Subcutaneous adipose tissue (tissue), 4 donors: ENCODE measurements around the gene ALPL. TPM values are rescaled to one million over a fixed set of nuclear protein-coding genes. Genes with fewer than 3 reads are reported as not detected.

ENCODE experiments used
- total RNA-seq, 4 donors: library from RNA; depleted of rRNA; stranded (reverse); fragments of >200 nt; gene quantifications; one replicate each; pipeline ENCODE4 v1.1.0, GENCODE V29; 2016
- TF ChIP-seq, protein P1 (sequence below): fragments of 450-650 bp; IDR thresholded peaks from one replicate; pipeline ENCODE4 v1.5.1; 2016; ENCODE audit warnings: low read depth, mild to moderate bottlenecking, control low read depth, antibody characterized with exemption, moderate library complexity

The ALPL gene
- total RNA-seq, 4 donors from 2014 or later: 2.6 to 17.7 (median 9.5) TPM

DNA sequence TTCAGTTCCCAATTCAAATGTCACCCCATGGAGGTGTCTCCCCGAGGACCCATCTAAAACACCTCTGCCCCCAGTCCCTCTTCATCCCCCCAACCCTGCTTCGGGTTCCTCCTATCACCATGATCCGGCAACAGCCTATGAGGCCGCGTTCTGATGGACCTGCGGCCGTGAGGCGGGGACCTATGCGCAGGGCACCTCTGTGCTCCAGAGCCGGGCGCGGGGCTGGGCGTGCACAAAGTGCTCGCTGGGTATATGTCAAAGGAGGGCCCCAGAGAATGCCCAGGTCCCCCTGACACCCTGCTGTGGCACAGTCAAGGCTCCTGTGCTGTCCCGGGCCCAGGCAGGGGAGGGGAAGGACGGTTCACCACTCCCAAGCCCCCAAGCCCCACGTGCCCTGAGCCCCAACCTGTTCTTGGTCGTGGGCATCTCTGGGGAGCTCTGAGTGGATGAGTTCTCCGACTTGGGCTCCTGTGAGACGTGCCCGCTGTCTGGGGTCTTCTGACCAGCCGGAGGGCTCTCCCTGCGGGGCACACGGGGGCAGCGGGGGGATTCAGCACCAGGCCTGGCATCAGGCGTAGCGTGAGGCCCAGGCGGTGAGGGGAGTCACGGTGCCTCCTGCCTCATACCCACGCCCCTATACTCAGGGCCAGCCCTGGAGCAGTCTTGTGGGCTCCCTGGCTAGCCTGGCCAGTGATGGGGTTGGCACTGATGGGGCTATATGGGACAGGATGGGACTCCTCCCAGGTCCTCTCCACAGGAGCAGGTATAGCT is 92.2 kb downstream of the ALPL start:
- TF ChIP-seq, protein P1, sequence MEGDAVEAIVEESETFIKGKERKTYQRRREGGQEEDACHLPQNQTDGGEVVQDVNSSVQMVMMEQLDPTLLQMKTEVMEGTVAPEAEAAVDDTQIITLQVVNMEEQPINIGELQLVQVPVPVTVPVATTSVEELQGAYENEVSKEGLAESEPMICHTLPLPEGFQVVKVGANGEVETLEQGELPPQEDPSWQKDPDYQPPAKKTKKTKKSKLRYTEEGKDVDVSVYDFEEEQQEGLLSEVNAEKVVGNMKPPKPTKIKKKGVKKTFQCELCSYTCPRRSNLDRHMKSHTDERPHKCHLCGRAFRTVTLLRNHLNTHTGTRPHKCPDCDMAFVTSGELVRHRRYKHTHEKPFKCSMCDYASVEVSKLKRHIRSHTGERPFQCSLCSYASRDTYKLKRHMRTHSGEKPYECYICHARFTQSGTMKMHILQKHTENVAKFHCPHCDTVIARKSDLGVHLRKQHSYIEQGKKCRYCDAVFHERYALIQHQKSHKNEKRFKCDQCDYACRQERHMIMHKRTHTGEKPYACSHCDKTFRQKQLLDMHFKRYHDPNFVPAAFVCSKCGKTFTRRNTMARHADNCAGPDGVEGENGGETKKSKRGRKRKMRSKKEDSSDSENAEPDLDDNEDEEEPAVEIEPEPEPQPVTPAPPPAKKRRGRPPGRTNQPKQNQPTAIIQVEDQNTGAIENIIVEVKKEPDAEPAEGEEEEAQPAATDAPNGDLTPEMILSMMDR: no peak

DNA sequence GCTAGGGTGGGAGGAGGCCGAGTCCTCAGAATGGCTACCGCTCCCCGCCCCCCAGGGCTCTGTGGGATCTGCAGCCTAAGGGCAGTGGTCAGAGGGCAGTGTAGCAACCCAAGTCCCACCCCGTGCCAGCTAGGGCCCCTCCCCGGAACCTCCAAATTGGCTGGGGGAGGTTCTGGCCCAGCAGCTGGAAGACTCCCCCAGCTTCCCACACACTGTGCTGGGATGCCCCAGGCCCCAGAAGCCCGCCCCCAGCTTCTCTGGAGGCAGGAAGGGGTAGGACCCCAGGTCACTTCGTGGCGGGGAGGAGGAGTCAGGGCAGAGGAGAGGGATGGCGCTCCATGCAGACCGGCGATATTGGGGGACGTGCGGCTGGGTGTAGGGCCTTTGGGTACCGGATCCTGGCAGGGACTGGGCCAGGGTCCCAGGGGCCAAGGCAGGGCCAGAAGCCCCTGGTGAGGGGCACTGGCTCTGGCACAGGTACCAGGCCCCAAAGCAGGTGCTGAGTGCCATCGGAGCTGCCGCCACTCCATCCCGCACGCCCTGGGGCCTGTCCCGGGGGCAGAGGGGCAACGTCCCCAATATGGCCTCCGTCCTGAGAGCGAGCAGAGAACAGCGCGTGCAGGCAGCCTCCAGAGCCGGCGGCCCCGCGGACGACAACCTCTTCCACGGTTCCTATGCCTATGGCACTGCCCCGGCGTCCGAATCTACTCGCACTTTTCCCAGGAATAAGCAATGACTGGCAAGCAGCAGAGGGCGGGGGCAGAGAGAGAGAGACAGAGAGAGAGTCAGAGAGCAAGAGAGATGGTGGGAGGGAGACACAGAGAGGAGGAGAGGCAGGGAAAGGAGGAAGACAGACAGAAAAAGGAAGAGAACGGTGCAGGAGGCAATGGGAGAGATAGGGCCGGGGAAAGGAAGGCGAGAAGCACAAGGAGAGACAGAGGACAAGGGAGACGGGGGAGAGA is 94.2 kb downstream of the ALPL start:
- TF ChIP-seq, protein P1: no peak

DNA sequence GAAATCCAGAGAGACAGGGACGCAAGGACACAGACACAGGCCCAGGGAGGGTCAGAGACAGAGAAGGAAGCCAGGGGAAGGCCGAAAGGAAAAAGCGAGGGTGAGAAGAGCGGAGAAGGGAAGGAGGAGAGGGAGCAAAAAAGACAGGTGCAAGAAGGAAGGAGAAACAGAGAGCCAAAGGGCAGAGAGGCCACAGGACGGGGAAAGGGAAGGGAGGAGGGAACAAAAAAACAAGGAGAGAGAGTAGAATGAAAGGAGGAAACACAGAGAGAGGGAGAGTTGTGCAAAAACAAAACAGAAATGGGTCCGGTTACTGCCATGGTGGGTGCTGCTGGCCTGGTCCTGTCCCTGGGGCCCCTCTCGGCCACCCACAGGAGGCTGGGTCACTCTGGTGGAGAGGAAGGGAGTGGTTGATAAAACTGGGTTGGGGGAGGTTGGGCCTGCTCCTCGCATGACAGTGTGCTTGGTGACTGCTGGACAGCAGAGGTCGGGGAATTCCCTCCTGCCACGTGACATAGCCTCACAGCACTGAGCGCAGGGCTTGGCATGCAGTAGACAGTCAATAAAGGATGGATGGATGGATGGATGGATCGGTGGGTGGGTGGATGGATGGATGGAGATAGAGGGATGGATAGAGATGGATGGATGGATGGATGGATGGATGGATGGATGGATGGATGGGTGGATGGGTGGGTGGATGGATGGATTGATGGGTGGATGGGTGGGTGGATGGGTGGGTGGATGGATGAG is 95.2 kb downstream of the ALPL start:
- TF ChIP-seq, protein P1: no peak

DNA sequence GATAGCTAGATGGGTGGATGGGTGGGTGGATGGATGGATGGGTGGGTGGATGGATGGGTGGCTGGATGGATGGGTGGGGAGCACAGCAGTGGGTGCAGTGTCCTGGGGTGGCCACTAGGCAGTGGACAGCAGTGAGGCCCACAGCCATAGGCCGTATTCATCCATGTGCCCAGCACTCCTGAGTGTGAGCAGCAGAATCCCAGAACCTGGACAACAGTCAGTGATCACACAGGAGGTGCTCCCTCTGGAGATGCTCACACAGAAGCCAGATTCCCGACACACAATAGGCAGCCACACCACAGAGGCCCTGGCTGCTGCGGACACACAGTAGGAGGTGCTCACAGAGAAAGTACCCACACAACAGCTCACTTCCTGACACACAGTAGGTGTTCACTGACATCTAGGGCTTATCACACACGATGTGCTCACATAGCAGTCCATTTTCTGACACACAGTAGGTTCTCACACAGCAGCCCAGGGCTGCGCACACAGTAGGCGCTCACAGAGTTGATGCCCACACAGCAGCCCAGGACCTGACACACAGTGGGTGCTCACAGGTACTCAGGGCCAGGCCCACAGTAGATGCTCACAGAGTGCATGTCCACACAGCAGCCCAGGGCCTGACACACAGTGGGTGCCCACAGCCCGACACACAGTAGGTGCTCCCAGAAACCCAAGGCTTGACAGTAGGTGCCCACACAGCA is 95.9 kb downstream of the ALPL start:
- TF ChIP-seq, protein P1: no peak

DNA sequence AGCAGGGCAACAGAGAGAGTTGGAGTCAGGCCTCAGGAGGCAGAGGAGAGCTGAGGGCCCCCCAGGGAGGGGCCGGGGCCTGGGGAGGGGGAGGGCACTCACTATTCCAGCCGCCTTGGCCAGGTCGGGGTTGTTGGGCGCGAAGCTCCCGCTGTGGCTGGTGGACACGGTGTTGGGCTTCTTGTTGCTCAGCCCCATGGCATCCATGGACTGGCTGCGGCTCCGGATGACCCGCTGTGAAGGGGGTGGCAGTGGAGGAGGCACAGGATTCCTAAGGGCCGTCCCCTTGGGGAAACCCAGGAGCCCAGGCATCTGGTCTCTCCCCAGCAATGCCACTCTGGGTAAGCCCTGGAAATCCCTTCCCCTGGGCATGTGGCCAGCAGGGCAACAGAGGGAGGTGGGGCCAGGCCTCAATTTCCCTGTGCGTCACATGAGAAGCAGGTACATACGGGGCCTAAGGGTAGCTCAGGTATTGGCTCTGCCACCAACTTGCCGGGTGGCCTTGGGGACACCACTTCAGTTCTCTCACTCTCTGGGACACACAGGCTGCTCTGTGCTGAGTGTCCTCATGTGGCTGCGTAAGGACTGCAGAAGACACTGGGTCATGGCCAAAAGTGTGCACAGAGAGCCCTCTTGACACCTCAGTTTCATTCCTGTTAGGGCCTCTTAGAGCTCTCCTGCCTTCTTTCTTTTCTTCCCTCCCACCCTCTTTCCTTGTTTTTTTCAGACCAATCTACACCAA is 96.9 kb downstream of the ALPL start:
- TF ChIP-seq, protein P1: no peak
